Stimulated activated CD8-positive, alpha-beta memory T cell treated with anti-CD3 and anti-CD28 coated beads, Interleukin-15, amount 100 ng/mL, for 24 hours (primary cell): ENCODE data around the gene SLC2A9.
"Not testable (repeated sequence)": the region's sequence is repeated elsewhere in the genome, so short reads cannot be mapped to it uniquely, and the experiment has no call there.

Experiments
- DNase-seq: peaks from one replicate; pipeline ENCODE4 v3.0.0-alpha.2; 2020; ENCODE audit warnings: low read depth

Gene SLC2A9

DNA sequence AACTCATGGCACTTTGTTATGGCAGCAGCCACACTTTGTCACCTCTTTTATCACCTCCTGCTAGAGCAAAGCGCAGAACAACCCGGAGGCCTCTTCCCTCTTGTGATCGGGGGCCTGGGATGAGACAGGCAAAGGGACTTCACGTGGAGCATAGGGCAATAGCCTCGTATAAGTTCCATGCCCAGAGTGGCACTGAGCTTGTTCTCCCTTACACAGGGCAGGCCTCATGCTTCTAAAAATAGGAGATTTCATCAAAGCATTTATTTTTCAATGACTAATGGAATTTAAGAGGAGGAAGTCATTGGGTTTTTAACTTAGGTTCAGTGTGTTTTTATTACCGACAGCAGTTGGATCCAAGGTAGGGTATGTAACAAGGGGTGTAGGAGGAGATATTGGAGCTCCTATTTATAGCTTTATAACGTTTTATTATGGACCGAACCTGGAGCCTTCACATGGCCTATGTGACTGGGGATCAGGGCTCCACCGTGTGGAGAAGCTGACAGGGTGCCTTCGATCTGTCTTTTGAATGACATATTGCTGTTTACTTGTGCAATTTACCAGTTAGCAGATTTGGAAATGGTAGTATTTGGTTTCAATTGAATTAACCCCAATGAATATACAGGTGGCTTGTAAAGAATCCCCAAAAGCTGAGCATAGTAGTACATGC, 93.8 kb downstream of the SLC2A9 start:
- no peak for DNase-seq

DNA sequence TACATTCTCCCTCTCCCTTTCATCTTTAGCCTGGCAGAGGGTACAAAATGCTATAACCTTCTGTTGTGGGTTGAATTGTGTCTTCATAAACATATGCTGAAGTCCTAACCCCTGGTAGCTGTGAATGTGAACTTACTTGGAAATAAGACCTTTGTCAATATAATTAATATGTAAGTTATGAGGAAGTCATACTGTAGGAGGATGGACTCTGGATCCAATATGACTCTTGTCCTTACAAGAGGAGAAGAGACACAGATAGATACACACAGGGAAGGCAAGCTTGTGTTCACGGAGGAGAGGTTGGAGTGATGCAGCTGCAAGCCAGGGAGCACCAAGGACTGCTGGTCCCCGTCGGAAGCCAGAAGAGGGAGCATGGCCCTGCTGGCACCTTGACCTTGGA, 94.7 kb downstream of the SLC2A9 start:
- no peak for DNase-seq

DNA sequence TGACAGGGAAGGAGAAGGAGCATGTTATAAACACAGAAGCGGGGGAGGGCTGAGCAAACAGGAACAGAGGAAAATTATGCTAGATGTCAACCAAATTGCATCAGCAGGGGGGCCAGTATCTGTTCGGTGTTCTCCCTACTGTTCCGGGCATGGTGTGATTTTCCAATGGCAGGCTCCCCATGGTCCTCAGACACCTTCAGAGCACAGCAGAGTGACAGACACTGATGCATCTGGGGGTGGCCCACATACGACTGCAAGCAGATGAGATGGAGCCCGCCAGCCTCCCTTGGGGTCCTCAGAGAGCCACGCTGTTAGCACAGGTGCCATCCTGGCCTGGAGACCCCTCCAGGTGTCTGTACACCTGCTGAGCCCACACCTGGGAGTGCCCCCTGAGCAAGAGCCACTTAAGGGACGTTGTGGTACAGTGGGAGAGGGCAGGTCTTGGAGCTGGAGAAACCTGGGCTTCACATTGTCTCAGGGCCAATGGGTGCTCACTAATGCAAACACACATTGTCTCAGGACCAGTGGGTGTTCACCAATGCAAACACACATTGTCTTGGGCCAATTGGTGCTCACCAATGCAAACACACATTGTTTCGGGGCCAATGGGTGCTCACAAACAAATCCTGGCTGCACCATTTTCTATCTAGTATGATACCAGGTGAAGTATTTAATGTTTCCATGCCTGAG, 95.4 kb downstream of the SLC2A9 start:
- DNase-seq = no peak

DNA sequence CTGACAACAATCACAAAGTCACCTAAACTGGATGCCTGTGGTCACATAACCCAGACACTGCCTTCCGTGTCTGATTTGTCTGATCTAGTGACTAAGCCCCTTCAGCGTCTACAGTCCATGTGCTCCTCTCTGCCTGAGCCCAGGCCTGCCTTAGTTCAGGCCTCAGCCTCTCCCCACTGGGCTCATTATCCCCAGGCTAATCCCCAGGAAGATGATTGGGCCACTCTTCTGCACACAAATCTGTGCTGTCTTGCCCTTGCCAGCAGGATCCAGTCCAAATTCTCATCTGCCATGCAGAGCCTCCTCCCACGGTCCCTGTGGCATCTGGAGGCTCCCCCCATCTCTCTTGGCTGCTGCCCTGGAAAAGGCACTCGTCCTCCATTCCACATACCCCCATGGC, 96.5 kb downstream of the SLC2A9 start:
- no peak for DNase-seq

DNA sequence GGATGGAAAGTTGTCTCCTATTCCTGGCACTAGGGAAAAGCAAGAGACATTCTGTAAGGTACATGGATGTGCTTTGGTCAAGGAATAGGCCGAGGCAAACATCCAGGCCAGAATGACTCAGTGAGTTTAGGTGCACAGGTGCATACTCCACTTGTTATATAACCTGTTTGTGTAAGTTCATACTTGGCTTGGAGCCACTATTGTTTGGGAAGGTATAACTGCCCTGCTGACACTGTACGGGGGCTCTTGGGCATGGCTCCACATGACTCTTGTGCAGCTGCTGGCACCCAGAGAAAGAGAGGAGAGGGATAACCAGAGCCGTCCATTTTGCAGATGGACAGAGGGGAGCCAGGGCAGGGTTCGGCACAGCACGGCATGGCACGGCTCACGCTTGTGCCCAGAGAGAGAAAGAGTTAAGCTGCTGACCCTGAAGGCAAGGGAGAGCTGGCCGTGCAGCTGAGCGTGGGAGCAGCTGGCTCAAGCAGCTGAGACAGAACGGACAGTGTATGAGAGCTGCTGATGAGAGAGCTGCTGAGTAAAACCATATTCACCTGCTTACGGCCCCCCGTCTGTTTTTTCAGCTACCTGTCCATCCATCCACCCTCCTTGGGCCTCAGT, 98.0 kb downstream of the SLC2A9 start:
- no peak for DNase-seq

DNA sequence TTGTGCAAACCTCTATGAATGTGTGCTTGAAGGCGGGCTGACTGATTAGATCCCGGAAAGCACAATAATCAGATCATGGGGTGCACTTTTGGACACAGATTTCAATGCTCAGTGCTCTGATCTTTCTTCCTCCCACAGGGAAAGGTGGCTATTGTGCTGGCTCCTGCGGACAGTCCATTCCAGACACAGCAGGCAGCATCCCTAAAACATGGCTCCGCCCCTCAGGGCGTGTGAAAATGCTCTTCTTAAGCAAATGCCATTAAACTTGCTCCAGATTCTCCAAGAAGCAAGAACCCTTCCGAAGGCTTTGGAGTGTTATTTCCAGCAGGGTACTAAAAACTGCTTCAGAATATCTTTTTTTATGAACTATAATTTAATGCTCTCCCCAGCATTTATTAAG, 100.0 kb downstream of the SLC2A9 start:
- DNase-seq = no peak

DNA sequence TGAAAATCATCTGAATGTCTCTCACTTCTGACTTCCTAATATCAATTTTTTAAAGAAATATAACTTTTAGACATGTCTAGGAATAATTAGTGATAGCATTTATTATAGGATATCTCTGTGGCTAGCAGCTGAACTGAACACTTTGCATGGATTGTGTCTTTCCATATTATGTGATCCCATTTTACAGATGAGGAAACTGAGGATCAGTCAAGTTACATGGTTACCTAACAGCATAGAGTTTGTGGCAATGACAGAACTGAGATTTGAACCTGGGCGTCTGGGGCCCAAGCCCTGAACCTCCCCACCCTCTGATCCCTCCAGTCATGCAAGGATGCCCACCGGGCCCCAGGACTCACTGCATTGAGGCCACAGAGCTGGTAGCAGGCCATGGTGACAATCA, 101.3 kb downstream of the SLC2A9 start:
- no peak for DNase-seq

DNA sequence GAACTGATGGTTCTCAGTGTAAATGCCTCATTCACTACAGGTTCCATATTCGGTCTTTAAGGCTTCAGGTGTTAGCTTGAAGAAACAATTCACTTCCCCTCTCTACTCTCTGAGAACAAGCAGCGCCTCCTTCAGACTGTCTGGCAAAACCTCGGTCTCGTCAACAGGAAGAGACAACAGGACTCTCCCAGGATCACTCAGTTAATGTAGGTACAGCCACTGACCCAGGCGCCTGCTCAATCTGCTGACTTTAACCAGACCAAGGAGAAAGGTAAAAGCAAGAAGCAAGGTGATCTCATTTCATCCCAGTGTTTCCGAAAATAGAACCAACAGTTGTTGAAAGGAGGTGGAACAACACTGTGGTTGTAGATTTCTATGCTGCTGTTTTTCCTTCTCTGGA, 102.2 kb downstream of the SLC2A9 start:
- DNase-seq = no peak

DNA sequence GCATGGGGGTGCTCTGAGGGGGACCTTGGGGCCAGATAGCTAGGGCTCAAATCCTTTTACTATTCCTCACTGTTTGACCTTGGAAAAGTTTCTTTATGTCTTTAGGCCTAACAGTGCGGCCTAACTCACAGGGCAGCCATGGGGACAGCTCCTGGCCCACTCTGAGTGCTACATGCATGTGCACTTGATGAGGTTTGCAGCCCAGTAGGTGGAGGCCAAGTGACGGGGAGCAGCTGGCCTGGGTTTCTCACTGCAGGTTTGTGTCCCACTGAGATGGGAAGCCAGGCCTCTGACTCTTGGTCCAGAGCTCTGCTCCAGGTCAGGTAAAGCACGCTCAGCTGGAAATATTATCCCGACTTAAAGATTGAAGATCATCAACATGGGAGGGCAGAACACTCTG, 102.8 kb downstream of the SLC2A9 start:
- no peak for DNase-seq

DNA sequence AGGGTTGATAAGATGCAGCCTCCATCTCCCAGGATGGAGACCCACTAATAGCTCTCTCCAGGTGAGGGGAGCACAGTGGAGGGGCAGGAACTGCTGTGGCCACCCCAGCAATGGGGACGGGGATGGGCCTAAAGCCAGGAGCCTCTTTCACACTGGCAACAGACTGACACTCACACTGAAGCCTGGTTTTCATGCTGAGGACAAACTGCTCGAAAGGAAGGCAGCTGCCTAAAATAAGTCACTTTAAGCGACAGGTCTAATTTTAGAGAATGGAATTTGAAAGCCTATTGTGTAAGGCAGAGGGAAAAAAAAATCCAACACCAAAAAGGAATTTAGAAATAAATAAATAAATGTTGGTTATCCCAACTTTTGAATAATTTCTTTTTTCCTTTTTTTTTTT, 104.4 kb downstream of the SLC2A9 start:
- DNase-seq = no peak

DNA sequence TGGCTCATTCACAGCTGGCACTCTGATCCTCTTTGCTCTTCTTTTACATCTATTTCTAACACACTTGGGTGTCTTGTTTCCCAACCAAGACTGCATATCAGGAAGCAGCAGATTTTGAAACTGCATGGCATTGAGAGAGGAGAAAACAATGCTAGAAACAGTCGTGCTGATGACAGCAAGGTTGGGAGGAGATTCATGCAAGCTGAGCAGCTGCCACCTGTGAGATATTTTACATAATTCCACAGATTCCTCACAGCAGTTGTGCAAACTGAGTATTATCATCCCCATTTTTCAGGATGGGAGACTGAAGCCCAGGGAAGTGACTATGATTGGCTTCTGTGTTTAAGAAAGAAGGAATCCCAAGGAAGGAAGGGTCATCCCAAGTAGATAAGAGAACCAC, 105.0 kb downstream of the SLC2A9 start:
- DNase-seq = no peak

DNA sequence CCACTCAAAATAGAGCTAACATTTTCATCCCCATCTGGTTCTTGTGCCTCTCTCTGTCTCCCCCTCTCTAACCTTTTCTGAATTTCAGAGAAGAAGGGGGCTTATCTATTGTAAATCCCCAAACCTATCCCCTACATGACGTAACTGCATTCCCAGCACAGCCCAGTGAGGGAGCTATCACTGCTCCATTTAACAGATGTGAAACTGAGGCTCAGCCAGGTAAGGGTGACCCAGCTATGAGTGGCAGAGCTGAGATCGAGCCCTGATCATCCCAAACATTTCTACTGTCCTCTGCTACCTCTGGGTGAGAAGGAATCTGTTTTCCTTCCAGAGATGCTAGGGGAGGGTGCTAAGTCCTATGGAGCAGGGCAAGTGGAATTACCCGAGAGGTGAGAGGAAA, 107.5 kb downstream of the SLC2A9 start:
- DNase-seq = no peak

DNA sequence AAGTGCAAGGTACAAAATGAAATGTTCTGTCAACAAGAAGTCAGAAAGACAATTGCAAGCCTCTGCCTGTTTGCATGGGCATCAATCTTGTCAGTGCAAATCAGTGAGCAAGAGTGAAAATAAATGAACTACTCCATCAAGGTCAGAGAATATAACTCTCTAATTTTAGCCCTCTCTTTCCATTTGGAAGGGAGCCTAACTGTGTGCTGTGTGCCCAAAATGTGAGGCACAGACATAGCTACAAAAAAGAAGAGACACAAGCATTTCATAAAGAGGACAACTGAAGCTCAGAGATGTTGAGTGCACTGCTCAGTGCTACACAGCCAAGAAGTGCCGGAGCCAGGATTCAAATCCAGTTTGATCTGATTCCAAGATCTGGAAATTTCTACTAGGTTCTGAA, 114.3 kb downstream of the SLC2A9 start:
- no peak for DNase-seq

DNA sequence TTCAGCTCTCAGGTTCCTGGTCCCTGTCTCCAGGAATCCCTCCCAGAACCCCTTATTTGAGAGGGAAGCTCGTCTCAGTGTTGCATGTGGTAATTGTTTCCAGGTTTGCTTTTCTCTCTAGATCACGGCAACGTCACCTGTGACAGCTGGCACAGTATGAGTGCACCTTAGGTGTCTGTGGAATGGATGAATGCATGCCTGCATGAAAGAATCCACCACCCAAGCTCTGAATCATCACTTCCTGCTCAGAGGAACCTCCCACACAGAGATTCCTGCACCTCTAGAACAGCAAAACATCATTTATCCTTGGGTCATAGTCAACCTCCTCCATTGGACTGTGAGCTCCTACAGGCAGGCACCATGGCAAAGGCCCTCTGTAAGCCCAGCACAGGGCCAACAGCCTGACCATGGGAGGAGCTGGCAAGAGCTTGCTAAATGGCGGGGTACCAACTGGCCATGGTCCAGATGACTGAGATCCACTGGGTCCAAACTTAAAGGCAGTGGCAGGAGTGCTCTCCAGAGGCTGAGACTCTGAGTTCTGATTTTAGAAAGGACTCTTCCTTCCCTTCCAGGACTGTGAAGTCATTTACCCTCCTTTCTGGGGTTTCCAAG, 116.2 kb downstream of the SLC2A9 start:
- no peak for DNase-seq

DNA sequence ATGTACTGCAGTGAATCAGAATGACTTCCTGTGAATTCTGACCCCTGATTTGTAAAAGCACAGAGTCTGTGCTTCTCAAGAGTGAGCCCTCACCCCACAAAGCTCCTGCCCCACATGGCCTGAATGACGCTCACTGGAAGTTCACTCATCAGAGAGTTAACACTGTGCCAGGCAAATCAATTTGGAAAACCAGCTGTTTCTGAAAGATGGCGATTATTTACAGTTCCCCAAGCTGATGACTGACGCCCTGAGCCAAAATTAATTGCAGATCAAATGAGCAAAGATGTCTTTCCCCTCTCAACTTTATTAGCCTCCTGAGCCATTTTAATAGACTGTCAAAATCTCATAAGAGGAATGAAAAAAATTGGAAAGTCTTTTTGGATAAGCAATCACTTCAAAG, 118.0 kb downstream of the SLC2A9 start:
- no peak for DNase-seq

DNA sequence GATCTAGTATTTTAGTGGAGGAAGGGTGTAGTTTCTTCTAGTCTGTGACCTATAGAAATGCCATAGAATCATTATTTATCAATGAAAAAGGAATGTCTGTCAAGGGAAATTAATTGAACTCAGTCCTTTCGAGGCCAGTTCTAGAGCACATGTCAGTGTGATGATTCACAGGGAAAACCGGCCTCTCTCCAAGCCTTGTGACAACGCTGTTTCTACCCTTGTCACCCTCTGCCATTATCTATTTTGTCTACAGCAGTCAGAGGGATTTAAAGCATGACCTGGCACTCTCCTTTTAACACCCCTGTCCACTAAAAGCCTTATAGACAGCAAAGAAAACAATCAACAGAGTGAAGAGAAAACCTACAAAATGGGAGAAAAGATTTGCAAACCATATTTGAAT, 120.0 kb downstream of the SLC2A9 start:
- no peak for DNase-seq

DNA sequence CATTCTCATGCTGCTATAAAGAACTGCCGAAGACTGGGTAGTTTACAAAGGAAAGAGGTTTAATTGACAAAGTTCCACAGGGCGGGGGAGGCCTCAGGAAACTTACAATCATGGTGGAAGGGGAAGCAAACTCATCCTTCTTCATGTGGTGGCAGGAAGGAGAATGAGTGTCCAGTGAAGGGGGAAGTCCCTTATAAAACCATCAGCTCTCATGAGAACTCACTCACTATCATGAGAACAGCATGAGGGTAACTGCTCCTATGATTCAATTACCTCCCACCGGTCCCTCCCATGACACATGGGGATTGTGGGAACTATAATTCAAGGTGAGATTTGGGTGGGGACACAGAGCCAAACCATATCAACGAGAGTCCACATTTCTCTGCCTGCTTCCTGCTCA, 120.7 kb downstream of the SLC2A9 start:
- DNase-seq = not testable (repeated sequence)

DNA sequence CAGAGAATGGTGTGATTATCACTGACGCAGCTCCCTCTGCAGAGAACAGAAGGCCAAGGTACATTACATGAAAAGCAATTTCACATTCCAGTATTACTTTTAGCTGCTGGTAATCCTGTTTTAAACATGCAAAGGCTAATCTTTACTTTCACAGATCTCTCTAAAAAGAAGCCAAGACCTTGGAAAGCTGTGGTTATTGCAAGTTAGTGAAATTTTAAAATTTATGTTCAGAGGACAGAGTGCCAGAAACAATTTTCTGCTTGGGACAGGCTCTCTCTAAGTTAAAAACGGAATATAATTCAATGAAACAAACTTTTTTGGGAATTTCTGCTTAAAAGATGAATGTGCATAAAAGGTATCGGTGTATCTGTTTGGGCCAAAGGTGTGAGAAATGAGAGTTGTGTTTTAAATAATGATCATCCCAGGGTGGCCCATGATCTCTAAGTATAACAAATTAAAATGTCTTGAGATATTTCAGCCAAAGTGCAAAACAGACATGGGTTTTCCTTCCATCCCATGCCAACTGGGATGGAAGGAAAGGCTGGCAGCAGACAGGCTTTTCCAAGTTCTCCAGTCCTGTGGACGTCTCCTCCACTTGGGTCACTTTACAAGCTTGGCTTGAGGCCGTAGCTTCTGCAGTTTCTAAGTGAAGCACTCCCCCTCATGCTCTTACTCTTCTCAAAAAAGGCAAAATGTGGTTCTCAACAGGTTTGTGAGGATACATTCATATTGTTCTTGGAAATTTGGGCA, 121.8 kb downstream of the SLC2A9 start:
- no peak for DNase-seq

DNA sequence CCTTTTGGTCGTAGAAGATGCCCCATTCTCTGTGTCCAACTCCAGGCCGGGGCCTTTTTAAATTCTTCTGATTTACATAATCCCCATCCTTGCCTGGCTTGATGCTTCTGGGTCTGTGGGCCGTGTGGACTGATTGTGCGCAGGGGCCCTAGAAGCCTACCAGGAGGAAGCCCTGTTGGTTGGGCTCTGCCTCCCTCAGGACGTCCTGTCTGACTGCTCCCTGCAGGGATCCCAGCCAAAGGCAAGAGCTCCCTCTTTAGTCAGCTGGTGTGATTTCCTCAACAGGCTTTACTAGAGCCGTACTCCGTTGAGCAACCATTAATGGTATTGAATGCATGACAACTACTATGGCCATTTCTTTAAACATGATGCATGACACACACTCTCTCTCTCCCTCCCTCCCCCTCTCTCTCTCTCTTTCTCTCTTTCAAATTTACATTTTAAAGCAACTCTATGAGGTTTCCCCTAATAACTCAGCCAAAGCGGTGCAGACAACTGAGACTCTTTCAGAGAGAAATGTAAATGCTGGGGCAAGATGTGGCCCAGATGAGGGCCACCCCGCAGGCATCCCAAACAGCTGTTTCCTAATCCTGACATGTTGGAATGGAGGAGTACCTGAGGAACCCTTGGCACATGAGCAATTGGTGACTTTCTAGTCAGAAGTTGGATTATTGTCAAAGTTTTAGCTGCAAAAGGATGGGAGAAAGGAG, 122.5 kb downstream of the SLC2A9 start:
- DNase-seq = no peak

DNA sequence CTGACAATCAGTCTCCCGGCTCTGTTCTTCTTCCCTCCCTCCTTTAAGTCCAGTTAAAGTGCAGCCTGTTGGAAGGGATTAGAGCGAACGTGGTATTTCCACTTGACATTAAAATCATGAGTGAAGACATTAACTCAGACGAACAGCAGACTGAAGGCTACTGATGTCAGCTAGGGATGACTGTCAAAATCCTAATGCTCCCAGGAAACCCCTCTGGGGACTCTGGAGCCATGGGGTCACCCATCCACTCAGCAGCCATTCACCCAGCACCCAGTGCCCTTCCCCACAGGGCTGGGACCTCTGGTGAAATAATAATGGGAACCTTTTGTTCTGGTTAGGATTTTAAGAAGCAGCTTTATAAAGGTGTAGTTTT, 126.0 kb downstream of the SLC2A9 start:
- no peak for DNase-seq

DNA sequence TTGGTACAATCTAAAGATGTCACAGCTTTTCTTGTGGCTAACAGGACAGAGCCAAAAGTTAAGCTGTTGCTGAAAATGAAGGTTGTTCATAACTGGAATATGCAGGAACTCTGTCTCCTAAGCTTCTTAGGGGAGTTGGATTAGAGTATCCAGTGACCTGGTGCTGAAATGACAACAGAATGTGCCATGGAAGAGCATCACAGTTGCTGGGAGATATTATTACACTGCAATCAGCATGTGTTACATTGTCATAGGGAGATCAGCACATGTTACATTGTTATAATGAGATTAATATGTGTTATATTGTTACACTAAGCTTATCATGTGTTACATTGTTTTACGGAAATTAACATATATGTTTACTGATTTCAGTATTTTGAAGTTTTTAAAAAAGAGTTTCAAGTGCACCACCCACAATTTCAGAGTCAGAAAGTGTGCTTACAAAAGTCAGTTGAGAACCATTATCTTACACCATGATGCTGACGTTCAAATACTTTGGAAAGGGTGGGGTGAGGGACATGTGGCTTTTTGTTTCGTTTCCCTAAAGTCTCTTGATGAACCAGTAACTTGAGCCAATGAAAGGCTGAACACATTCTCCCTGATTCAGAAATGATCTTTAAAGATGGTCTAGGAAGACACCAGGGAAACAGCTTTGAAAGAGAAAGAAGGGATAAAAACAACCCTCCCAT, 126.5 kb downstream of the SLC2A9 start:
- no peak for DNase-seq
